NCI-H82 treated with DMSO at 0.1 percent for 48 hours (cell line): ENCODE data around the gene NUMB.

ENCODE experiments used
- DNase-seq: peaks from one replicate; lab custom pipeline; 2025; ENCODE audit not compliant: unreplicated experiment; lab: John Stamatoyannopoulos, UW

The NUMB gene

DNA sequence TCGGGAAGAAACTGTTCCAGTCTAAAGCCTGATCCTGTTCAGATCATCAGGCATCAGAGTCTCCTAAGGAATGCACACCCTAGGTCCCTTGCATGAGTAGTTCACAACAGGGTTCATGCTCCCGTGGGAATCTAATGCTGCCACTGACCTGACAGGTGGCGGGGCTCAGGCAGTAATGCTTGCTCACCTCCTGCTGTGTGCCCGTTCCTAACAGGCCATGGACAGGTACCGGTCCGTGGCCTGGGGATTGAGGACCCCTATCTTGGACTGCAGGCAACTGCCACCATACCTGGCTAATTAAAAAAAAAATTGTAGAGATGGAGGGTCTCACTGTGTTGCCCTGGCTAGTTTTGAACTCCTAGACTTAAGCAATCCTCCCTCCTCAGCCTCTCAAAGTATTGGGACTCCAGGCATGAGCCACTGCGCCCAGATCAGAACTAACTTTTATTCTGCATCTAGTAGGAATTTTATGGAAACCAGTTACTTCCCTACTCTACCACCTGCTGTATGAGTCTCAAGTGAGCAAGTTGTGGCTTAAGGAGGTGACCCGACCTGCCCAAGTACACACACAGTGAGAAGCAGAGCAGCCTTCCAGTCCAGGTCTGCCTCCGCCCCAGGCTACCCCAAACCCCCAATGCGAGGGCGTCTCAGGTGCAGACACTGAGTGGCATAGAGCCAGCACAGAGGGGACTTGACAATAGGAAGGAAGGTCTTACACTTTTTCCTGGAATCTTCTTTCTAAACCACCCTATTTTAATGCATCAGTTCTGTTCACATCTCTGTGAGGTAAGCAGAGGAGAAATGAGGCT, 223.6 kb downstream of the NUMB start:
- DNase-seq, result no peak

DNA sequence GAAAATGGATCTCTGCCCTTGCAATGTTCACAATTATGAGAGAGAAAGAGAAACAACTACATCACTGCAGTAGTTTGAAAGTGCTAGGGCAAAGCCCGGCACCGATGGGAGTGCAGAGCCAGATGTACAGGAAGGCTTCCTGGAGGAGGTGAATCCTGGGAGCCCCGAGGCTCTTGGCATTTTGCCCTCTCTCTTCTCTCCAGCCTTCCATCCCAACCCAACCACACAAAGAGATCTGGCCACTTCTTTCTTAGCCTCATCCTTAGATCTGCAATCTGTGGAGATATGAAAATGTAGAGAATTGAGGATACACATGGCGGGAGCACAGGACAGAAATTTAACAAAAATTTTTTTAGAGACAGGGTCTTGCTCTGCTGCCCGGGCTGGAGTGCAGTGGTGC, 224.3 kb downstream of the NUMB start:
- DNase-seq, result no peak

DNA sequence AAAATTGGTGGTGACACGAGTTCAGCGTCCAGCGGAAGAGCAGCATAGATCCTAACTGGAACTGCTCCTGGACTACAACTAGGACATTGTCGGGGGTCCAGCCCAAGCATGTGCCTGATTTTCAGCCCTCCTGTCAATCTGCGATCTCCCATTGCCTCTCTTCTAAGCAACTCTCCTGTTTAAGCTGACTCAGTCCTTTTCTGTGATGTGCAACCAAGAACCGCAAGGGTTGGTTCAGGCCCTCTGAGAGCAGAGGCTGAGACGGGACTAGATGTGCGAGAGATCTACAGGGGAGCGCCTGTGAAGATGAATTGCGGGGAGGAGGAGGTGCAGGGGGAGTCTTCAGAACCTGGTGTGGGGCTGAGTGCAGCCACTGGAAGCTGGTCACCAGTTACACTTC, 224.8 kb downstream of the NUMB start:
- DNase-seq, result no peak

DNA sequence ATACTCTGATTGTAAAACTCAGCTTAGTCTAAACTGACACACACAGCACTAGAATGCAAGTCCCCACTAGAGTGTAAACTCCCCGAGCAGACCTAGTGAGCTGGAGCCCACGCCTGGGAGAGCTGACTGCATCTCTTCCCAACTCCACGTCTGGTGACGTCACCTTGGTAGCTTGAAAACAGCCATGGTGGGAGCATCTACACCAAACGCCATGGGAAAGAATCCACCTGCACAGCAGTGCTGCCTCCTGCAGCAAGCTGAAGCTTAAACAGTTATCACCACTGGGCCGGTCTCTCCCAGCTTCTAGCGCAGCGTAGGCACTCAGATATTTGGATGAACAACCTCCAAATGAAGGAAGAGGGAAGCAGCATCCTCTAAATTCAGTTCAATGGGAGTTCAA, 225.4 kb downstream of the NUMB start:
- no peak for DNase-seq

DNA sequence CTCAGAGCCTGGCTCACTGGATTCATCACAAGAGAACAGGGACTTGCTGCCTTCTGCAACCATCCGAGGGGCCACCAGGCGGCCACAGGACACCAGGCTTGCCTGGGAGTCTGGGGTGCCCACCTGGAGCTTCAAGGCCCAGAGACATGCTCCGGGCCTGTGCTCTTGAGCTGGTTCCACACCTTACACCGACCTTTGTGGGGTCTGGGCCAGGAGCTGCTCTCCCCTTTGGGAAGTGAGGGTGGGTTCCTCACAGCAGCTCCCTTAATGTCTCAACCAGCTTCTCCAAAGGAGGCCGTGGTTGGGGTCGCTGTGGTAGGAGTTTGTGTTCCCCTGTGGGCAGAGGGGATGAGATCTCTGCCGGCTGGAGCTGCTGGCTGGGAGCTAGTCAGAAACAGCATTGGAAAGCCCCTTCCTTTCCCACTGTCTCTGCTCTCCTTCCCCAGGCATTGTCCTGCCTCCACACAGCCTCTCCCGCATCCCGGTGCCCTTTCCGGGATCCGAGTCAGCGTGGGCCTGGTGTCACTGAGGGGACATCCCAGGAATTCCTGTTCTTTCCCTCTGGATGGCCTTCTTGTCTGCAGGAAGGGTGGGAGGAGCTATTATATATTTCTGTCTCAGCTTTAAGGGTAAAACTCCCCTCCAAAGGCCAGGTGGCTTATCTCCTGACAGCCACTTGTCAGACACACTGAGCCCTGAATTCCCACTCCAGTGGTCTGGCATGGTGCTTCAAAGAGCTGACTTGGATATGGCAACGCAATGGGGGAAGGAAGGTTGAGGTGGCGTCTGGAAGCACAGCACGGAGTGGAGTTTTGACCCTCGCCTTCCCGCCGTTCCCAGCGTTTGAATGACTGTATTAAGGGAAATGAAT, 226.1 kb downstream of the NUMB start:
- no peak for DNase-seq

DNA sequence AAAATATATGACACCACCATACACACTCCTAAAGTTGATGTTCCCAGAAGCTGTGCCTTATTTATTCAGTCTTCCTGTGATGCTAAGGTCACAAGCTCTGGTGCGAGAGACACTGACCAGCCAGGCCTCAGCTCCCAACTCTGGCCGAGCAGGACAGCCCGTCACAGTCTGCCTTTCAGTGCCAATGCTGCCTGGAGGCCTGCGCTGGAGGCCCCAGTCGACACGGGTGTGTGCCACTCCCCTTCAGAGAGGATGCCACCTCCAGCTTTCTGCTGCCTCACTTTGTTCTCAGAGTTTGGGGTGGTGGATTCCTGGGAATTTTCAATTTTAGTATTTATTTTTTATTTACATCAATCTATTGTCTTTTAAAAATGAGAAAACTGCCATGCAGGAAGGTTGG, 228.3 kb downstream of the NUMB start:
- no peak for DNase-seq

DNA sequence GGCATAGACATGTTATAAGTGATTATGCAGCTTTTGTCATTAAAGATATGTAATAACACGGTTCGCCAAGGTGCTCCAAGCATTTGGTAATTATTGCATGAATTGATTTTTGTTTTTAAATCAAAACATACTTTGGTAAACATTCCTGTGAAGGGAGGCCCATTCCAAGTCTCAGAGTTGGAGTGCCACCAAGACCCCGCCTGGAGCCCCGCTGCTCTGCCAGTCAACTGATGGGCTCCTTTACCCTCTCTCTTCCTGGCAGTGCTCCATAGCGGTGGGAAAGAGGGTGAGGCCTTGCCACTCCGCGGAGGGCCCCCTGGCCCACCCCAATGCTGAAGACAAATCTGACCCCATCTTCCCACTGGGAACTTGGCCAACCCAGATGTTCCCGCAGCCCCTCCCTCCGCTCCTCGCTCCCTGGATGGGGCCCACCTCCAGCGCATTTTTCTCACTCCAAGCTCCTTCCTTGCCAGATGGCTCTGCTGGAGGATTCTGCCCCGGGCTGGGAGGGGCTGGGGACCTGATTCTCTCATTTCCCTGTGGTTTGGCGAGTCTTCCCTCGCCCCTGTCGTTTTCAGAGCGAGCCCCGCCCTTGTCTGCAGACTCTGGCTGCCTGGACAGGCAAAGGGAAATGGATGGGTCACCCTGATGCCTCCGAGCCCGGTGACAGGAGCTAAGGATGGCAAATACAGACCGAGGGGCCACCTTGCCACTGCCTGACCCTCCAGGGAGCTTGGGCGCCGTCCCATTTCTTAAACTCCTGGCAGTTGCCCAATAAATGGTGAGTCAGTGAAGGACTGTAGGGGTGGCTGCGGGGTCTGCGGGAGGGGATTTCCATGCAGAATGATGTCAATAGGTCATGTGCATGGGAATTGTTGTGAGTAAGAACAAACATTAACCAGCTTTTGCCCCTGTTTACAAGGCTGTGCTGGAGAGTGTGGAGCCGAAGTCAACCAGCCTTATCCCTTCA, 230.2 kb downstream of the NUMB start:
- DNase-seq, result peak; percentile 57

DNA sequence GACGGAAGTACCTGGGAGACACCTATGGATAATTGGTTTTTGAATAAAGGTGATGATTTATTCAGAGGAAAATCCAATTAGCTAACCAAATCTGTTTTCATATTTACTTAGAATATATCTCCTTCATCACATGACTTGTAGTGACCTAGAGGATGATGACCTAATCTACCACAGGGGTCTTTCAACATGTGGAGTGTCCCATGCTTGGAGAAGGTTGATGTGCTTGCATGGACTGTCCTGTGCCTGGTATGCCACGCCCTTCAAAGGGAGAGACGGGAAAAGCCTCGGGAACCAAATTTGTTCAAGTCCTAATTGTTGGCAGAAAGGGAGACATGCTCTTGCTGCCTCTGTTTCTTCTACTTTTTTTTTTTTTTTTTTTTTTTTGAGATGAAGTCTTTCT, 232.8 kb downstream of the NUMB start:
- no peak for DNase-seq
